NCI-H82 treated with DMSO at 0.1 percent for 48 hours (cell line): ENCODE results near the gene HNRNPD.
A peak's percentile ranks its signal among the peaks of the same experiment; 100 is the strongest.
"Not testable (repeated sequence)": the region's sequence is repeated elsewhere in the genome, so short reads cannot be mapped to it uniquely, and the experiment has no call there.

Source experiments
- DNase-seq: peaks from one replicate; lab custom pipeline; 2025; ENCODE audit not compliant: unreplicated experiment; lab: John Stamatoyannopoulos, UW

The HNRNPD gene

GRCh38 chr4:82373486-82373815, 340 bp downstream of the HNRNPD start:
- DNase-seq = no peak

- DNase-seq = peak; percentile 70
Observed at GRCh38 chr4:82372517-82373485, 990 bp downstream of the HNRNPD start.

GRCh38 chr4:82371497-82371896, 2.3 kb downstream of the HNRNPD start:
- DNase-seq = no peak

- DNase-seq = no peak
Observed at GRCh38 chr4:82367438-82368097, 6.2 kb downstream of the HNRNPD start.

- DNase-seq = not testable (repeated sequence)
Observed at GRCh38 chr4:82366431-82366830, 7.4 kb downstream of the HNRNPD start.

- DNase-seq = no peak
Observed at GRCh38 chr4:82363896-82364487, 9.8 kb downstream of the HNRNPD start.

GRCh38 chr4:82362565-82362964, 11.2 kb downstream of the HNRNPD start:
- no peak for DNase-seq

- no peak for DNase-seq
Observed at GRCh38 chr4:82360298-82361177, 13.3 kb downstream of the HNRNPD start.

- no peak for DNase-seq
Observed at GRCh38 chr4:82358847-82359246, 14.9 kb downstream of the HNRNPD start.

GRCh38 chr4:82357640-82358039, 16.2 kb downstream of the HNRNPD start:
- DNase-seq = no peak

- no peak for DNase-seq
Observed at GRCh38 chr4:82354788-82355187, 19.0 kb downstream of the HNRNPD start.

- DNase-seq = no peak
Observed at GRCh38 chr4:82352825-82353366, 20.9 kb downstream of the HNRNPD start.

GRCh38 chr4:82352118-82352824, 21.5 kb downstream of the HNRNPD start:
- no peak for DNase-seq

GRCh38 chr4:82346126-82346525, 27.7 kb downstream of the HNRNPD start:
- DNase-seq = no peak

GRCh38 chr4:82335043-82335442, 38.7 kb downstream of the HNRNPD start:
- no peak for DNase-seq

- not testable (repeated sequence) for DNase-seq
Observed at GRCh38 chr4:82333641-82334040, 40.1 kb downstream of the HNRNPD start.

GRCh38 chr4:82331814-82332213, 42.0 kb downstream of the HNRNPD start:
- no peak for DNase-seq

GRCh38 chr4:82320351-82320750, 53.4 kb downstream of the HNRNPD start:
- no peak for DNase-seq

- not testable (repeated sequence) for DNase-seq
Observed at GRCh38 chr4:82303063-82303462, 70.7 kb downstream of the HNRNPD start.
